ENCODE measurements around the gene PIEZO1.
"Not testable (repeated sequence)": the region's sequence is repeated elsewhere in the genome, so short reads cannot be mapped to it uniquely, and the experiment has no call there.

The PIEZO1 gene

DNA sequence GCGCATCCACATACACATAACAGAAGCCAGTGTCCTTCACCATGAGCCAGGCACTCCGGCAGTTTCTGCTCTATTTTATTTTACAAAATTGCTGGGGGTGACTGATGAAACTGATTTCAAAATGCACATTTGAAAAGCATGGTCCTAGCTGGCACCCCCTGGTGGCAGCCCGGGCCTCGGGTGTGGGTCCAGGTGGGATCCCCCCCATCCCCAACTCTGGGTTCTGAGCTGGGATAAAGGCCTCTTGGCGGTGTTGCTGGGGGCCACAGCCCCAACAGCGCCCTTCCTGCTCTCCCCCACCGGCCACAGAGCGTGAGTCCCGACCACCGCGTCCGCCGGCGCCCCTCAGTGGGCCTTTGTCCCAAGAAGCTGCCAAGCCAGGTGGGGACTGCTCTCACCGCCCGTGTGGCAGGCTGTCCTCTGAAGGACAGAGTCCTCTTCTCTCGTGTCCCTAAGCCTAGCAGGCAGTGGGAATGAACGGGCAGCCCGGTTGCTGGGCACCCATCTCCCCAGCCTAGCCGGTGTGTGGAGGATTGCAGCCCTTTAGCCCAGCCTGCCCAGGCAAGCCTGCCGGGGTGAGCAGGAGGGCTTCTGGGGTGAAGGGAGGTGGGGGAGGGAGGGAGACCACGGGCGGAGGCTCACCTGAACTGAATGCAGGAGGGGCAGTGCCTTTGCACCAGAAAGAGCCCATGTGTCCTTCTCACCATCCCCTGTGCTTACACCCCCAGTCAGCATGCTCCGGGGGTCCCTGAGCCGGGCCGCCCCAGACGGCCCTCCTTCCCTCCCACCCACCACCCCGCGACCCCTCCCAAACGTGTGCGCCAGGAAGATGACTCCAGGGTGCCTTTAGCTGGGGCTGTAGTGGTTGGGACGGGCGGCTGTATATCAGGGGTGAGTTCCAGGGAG, 99.6 kb downstream of the PIEZO1 start:
- peak; percentile 13 to 16 for DNase-seq

DNA sequence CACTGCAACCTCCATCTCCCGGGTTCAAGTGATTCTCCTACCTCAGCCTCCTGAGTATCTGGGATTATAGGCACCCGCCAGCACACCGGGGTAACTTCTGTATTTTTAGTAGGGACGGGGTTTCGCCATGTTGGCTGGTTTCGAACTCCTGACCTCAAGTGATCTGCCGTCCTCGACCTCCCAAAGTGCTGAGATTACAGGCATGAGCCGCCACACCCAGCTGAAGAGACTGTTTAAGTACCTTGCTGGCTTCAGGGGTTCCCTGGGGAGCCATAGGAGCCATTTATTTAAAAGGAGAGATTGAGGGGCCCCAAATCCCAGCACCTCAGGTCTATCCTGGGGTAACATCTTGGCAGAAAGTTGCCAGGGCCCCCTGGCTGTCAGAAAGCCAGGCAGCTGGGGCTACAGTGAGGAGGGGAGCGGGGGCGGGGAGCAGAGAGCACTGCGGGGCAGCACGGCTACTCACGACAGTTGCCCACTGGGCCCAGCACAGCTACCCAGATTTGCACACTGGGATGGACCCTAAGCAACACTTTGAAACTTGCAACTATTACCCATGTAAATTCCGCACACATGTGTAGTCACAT, 100.4 kb downstream of the PIEZO1 start:
- DNase-seq: no peak

- DNase-seq: no peak
Measured at GRCh38 chr16:88681709-88682451, 103.1 kb downstream of the PIEZO1 start.

GRCh38 chr16:88681084-88681680, 103.8 kb downstream of the PIEZO1 start:
- DNase-seq: peak in 1 of 2 experiments; percentile 30

DNA sequence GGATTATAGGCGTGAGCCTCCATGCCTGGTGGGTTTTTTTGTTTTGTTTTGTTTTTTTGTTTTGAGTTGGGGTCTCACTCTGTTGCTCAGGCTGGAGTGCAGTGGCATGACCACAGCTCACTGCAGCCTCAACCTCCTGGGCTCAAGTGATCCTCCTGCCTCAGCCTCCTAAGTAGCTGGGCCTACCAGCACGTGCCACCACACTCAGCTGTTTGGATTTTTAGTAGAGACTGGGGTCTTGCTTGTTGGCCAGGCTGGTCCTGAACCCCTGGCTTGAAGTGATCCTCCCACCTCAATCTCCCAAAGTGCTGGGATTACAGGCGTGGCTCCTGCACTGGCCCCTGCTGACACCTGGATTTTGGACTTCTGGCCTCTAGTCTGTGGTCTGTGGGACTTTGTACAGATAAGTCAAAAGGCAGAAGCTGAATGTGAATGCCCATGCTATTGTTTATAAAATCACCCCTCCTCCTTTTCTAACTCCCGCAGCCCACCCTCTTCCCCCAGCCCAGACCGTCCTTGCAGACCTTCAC, 104.4 kb downstream of the PIEZO1 start:
- DNase-seq: no peak

- DNase-seq: peak; percentile 14 to 21
Measured at GRCh38 chr16:88678224-88678979, 106.6 kb downstream of the PIEZO1 start.

DNA sequence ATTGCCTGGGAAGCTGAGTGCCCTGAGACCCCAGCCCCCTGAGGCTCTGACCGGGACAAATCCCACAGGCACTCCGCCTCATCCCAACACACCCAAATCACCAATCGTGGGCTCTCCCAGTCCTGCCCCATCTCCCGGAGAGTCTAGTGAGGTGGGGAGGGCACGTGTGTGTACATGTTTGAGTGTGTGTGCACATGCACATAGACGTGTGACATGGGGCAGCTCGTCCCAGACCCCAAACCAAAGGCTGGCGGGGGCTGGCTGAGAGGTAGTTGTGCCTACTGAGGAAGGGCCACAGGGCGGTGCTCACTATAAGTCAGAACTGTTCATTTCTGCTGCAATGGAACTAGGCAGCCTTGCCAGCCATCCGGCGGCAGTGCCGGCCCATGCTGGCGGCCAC, 107.3 kb downstream of the PIEZO1 start:
- DNase-seq: no peak

DNA sequence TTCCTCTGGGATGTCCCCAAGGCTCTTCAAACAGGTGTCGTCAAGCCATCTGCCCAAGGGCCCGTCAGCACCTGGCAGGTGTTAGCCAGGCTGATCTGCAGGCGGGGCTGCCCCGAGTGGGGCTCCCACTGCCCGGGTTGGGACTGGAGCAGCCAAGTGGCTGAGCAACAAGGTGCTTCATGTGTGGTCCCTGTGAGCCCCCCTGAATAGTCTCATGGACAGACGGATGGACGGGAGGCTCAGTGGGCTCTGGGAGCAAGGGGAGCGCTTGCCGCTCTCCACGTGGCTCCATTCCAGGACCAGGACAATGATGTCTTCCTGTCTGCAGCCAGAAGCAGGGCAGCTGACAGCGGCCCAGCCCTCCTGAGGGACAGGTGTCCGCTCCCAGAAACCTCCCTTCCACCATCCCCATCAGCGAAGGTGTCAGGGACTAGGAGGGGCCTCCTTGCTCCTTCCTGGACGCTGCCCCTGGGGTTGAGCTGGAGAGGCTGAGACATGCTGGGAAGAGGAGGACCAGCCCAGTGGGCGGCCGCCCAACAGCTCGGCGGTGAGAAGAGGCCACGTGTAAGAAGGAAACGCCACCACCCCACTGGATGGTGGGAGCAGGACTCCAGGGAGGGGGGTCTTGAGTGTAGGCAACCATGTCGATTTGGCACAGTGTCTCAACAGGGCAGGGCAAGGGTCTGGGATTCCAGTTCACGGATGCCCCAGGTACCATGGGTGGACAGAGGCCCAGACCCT, 108.3 kb downstream of the PIEZO1 start:
- DNase-seq: no peak

- no peak for DNase-seq
Measured at GRCh38 chr16:88673716-88674379, 111.2 kb downstream of the PIEZO1 start.

GRCh38 chr16:88672776-88673175, 112.2 kb downstream of the PIEZO1 start:
- peak in 1 of 2 experiments; percentile 54 for DNase-seq

- DNase-seq: no peak
Measured at GRCh38 chr16:88671806-88672205, 113.2 kb downstream of the PIEZO1 start.

DNA sequence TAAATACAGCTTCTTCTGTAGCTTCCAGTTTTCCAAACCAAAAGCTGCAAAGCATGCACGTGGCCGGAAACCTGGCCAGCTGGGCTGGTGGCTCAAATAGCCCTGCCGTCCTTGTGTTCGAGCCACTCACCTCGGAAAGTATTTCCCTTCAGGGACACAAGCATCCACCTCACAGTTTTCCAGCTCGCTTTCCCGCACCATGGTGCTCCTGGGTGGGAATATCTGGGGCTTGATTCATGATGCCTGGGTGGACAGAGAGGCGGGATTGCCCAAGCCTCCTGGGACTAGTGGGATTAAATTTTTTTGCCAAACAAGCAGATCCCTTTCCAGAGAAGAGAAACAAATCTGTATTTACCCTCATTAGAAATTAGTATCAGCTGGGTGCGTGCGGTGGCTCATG, 115.0 kb downstream of the PIEZO1 start:
- DNase-seq: no peak

DNA sequence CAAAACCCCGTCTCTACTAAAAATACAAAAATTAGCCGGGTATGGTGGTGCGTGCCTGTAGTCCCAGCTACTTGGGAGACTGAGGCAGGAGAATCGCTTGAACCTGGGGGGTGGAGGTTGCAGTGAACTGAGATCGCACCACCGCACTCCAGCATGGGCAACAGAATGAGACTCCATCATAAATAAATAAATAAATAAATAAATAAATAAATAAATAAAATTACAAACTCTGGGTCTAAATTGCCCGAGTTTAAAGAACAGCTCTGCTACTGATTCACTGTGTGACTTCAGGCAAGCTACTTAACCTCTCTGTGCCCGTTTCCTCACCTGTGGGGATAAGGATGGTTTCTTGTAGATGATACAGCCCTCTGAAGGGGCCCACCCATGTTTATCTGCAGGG, 115.5 kb downstream of the PIEZO1 start:
- not testable (repeated sequence) for DNase-seq

- no peak for DNase-seq
Measured at GRCh38 chr16:88667461-88667860, 117.6 kb downstream of the PIEZO1 start.

DNA sequence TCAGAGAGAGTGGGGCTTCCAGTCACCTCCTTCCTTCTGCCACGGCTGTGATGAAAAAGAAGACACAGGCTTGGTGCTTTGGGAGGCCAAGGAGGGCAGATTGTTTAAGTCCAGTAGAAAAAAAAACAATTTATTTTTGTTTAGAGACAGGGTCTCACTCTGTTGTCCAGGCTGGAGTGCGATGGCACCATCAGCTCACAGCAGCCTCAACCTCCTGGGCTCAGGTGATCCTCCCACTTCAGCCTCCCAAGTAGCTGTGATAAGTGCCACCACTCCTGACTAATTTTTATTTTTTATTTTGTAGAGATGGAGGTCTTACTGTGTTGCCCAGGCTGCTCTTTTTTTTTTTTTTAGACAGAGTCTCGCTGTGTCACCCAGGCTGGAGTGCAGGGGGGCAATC, 119.5 kb downstream of the PIEZO1 start:
- no peak for DNase-seq

Data from NCI-H526 (cell line).